Kidney (tissue), 14 donors: Measurements from ENCODE around the gene GRPEL2. TPM values are rescaled to one million over a fixed set of nuclear protein-coding genes. Genes with fewer than 3 reads are reported as not detected.

Experiments
- DNase-seq, 5 donors: peaks; one replicate each; pipeline ENCODE4 v3.0.0-alpha.2; 2013 to 2020
- FAIRE-seq: peaks from 2 replicates; lab custom pipeline; 2012; peaks lifted over from hg19 to GRCh38; lab: Jason Lieb, UNC
- H3K27ac ChIP-seq, 2 donors: one replicate each; pipeline ENCODE4 v1.7.0; 2013; ENCODE audit warnings: low read depth in 2 of 2, low read length in 2 of 2, inconsistent platforms in 1 of 2
- H3K27me3 ChIP-seq: one replicate; pipeline ENCODE4 v1.7.1; 2013; ENCODE audit warnings: low read length, inconsistent platforms; ENCODE audit not compliant: control insufficient read depth, insufficient read depth
- H3K36me3 ChIP-seq, 3 donors: one replicate each; pipeline versions ENCODE4 v1.7.0 to v1.7.1; 2013; ENCODE audit warnings: low read length in 3 of 3, control low read depth in 1 of 3, inconsistent platforms in 1 of 3; ENCODE audit not compliant: insufficient read depth in 3 of 3, control insufficient read depth in 2 of 3
- H3K4me1 ChIP-seq, 3 donors: one replicate each; pipeline versions ENCODE4 v1.7.0 to v1.7.1; 2013; ENCODE audit warnings: low read length in 3 of 3, inconsistent platforms in 1 of 3, low read depth in 1 of 3; ENCODE audit not compliant: control insufficient read depth in 2 of 3, insufficient read depth in 2 of 3
- H3K4me3 ChIP-seq, 3 donors: one replicate each; pipeline versions ENCODE4 v1.7.0 to v1.8.1; 2013; ENCODE audit warnings: low read length in 3 of 3, control low read depth in 1 of 3, inconsistent platforms in 1 of 3
- H3K9ac ChIP-seq, 3 donors: one replicate each; pipeline versions ENCODE4 v1.7.0 to v1.7.1; 2013; ENCODE audit warnings: low read length in 3 of 3, control low read depth in 1 of 3, inconsistent platforms in 1 of 3
- H3K9me3 ChIP-seq, 3 donors: one replicate each; pipeline versions ENCODE4 v1.7.0 to v1.7.1; 2013; ENCODE audit warnings: low read length in 3 of 3, control low read depth in 1 of 3, inconsistent platforms in 1 of 3; ENCODE audit not compliant: control insufficient read depth in 2 of 3, insufficient read depth in 1 of 3
- CTCF ChIP-seq: IDR thresholded peaks from 3 replicates; pipeline ENCODE4 v1.5.1; 2012; ENCODE audit warnings: mild to moderate bottlenecking, moderate library complexity, borderline replicate concordance; ENCODE audit not compliant: insufficient read depth; ENCODE audit errors: extremely low read depth
- intact Hi-C: fragments of 100-400 bp; cut with DNase I; formaldehyde crosslinking; loops from one replicate; pipeline ENCODE4 v1.11.1; 2022
- polyA plus RNA-seq: library from polyadenylated mRNA; stranded (reverse); fragments of 350-450 nt; fragmentation: Illumina TruSeq; extraction: RNeasy Lipid Tissue Mini Kit (QIAGEN cat#74804); gene quantifications from one replicate; pipeline ENCODE4 v1.2.3, GENCODE V29; 2014; ENCODE audit warnings: low read depth, low replicate concordance; ENCODE audit not compliant: insufficient read depth
- total RNA-seq: library from RNA; stranded (reverse); fragmentation: NEBNext Ultra II Directional; extraction: Animal tissue kit (Norgen Biotek cat#: 25700); gene quantifications from one replicate; pipeline ENCODE4 v1.2.1, GENCODE V29; 2021
- donor health status: control.
- donor health status: control.
- donor health status: control.
- donor health status: control.
- donor health status: control.
- donor health status: DM: yes; HTN: yes; CAD: no.
- donor health status: Normal renal cell carcinoma (clear cell type).

GRPEL2 gene
- total and polyA plus RNA-seq, 2 donors from 2014 or later = 7.6 to 16.9 TPM

GRCh38 chr5:149366169-149366729 lies 20.9 kb downstream of the GRPEL2 start:
- Histone ChIP-seq H3K4me1 (peaks cover 0 to 10% (median 0%) of the 10 kb centered on the region in 3 donors), H3K27ac (no peak overlapping the region), H3K9ac (no peak overlapping the region), H3K36me3 (no peaks in the 10 kb centered on the region), H3K27me3 (no peaks in the 10 kb centered on the region), H3K4me3 (no peak overlapping the region), H3K9me3 (no peaks in the 10 kb centered on the region)
- no peak for DNase-seq
- no peak for FAIRE-seq
- TF ChIP-seq CTCF = no peak
- intact Hi-C loops = loop anchor here (10.0 kb wide), 1 partner anchor 199 kb away; no protein-coding TSS in a partner anchor

- H3K27me3 ChIP-seq = no peaks in the 10 kb centered on the region
- no peak overlapping the region for H3K27ac ChIP-seq
- H3K36me3 ChIP-seq = no peaks in the 10 kb centered on the region
- FAIRE-seq = no peak
- DNase-seq = peak in 4 of 5 donors; percentile 77 to 87 (median 80)
- peaks cover 0 to 10% (median 0%) of the 10 kb centered on the region in 3 donors for H3K4me1 ChIP-seq
- H3K4me3 ChIP-seq = no peak overlapping the region
- no peak overlapping the region for H3K9ac ChIP-seq
- no peaks in the 10 kb centered on the region for H3K9me3 ChIP-seq
- intact Hi-C loops = loop anchor here (10.0 kb wide), 1 partner anchor 197 kb away; no protein-coding TSS in a partner anchor
- peak; percentile 49 for TF ChIP-seq CTCF
Measured at GRCh38 chr5:149367249-149367971, 22.1 kb downstream of the GRPEL2 start.

- H3K36me3 ChIP-seq = no peaks in the 10 kb centered on the region
Measured at GRCh38 chr5:149367972-149368645, 22.8 kb downstream of the GRPEL2 start.

More at GRCh38 chr5:149367972-149368645, 22.8 kb downstream of the GRPEL2 start:
- Histone ChIP-seq H3K4me3 (no peak overlapping the region), H3K9ac (no peak overlapping the region), H3K27me3 (no peaks in the 10 kb centered on the region), H3K27ac (no peak overlapping the region), H3K9me3 (no peaks in the 10 kb centered on the region), H3K4me1 (peaks cover 0 to 10% (median 0%) of the 10 kb centered on the region in 3 donors)
- FAIRE-seq = no peak
- TF ChIP-seq CTCF = no peak
- intact Hi-C loops = loop anchor here (10.0 kb wide), 1 partner anchor 197 kb away; no protein-coding TSS in a partner anchor
- DNase-seq = no peak
